Ureter (tissue), 1 donor: ENCODE measurements around the gene TBC1D21. TPM values are rescaled to one million over a fixed set of nuclear protein-coding genes. Genes with fewer than 3 reads are reported as not detected.
"Not testable (repeated sequence)": the region's sequence is repeated elsewhere in the genome, so short reads cannot be mapped to it uniquely, and the experiment has no call there.

Source experiments
- DNase-seq: peaks from one replicate; pipeline ENCODE4 v3.0.0-alpha.2; 2020; ENCODE audit warnings: low spot score
- total RNA-seq: library from RNA; stranded (reverse); gene quantifications from one replicate; pipeline ENCODE4 v1.2.4, GENCODE V29; 2023
- donor health status: DM: yes; HTN: yes; CAD: no.

Gene TBC1D21
- total RNA-seq, 1 donor from 2014 or later: not detected

- no peak for DNase-seq
Observed at GRCh38 chr15:73928241-73928579, 54.8 kb downstream of the TBC1D21 start.

GRCh38 chr15:73928971-73929627 is 55.7 kb downstream of the TBC1D21 start:
- DNase-seq: no peak

- no peak for DNase-seq
Observed at GRCh38 chr15:73930371-73930770, 57.0 kb downstream of the TBC1D21 start.

- no peak for DNase-seq
Observed at GRCh38 chr15:73930790-73931281, 57.5 kb downstream of the TBC1D21 start.

GRCh38 chr15:73931441-73931840 is 58.1 kb downstream of the TBC1D21 start:
- no peak for DNase-seq

GRCh38 chr15:73932381-73933191 is 59.2 kb downstream of the TBC1D21 start:
- DNase-seq: no peak

- DNase-seq: no peak
Observed at GRCh38 chr15:73934281-73934680, 60.9 kb downstream of the TBC1D21 start.

- no peak for DNase-seq
Observed at GRCh38 chr15:73935547-73935946, 62.2 kb downstream of the TBC1D21 start.

- DNase-seq: peak; percentile 67
Observed at GRCh38 chr15:73936181-73936580, 62.8 kb downstream of the TBC1D21 start.

GRCh38 chr15:73936588-73937290 is 63.4 kb downstream of the TBC1D21 start:
- no peak for DNase-seq

GRCh38 chr15:73937296-73937695 is 63.9 kb downstream of the TBC1D21 start:
- no peak for DNase-seq

- DNase-seq: no peak
Observed at GRCh38 chr15:73937726-73938125, 64.4 kb downstream of the TBC1D21 start.

GRCh38 chr15:73938516-73938915 is 65.2 kb downstream of the TBC1D21 start:
- DNase-seq: not testable (repeated sequence)

Other genes with a start within 250 kb of the TBC1D21 start
- gene NPTN, start 240.2 kb upstream of the TBC1D21 start, total RNA-seq: 135 TPM
- 26.9 TPM for gene CD276, start 189.2 kb upstream of the TBC1D21 start, total RNA-seq
- gene INSYN1, start 120.2 kb upstream of the TBC1D21 start, total RNA-seq: 8.1 TPM
- 30.9 TPM for gene LOXL1, start 52.9 kb downstream of the TBC1D21 start, total RNA-seq
- gene STOML1, start 118.7 kb downstream of the TBC1D21 start, total RNA-seq: 15.0 TPM
- gene PML, start 121.2 kb downstream of the TBC1D21 start, total RNA-seq: 102 TPM
- not detected for gene GOLGA6A, start 209.0 kb downstream of the TBC1D21 start, total RNA-seq